HG03457 (cell line): ENCODE results near the gene SLC22A2.

Source experiments
- ATAC-seq: cut with Tn5 transposase; IDR thresholded peaks from one replicate; pipeline ENCODE4 v1.9.1; 2021; ENCODE audit warnings: moderate number of reproducible peaks; ENCODE audit not compliant: unreplicated experiment

Gene SLC22A2

DNA sequence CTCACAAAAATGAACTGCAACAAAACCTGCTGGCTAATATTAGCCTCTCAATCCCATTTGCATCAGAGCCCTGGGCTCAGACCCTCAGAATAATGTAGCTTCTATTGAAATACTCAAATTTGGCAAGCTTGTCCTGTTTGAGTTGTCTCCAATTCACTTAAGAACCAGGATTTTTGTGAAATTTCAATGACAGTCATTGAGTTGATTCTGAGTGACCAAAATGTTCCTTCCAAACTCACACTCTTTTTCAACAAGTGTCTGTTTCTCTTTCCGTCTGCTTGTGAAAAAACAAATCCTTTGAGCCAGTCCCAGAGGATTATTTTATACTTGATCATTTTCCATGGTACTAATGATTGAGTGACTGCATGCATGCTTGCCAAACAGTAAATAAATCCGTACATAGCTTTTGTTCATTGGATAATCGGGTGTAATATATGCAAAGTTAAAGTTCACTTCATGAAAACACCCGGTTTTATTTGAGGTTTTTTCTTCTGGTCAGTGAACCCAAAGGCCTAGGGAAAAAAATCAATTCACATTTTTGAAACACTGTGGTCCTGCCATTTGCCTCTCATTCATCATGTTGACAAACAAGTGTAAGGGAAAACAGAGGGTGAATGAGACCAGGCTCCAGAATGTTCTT is 16.4 kb upstream of the SLC22A2 start:
- no peak for ATAC-seq

- no peak for ATAC-seq
These were observed 15.1 kb upstream of the SLC22A2 start for GRCh38 chr6:160273750-160274149.

DNA sequence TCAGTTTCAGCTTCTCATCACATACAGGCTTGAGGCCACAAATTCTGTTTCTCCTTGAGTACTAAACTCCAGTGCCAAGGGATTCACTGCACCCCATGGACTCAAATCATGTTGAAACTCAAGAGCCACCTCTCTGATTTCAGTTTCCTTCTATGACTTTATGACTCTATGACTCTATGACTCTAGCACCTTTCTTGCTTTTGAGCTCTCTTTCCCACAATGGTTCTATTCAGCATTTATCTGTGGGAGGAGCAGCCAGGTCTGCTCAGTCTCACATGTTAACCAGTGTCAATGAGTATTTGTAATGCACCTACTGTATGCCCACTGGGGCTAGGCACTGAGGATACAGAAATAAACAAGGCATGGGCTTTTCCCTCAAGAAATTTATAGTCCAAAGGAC is 14.6 kb upstream of the SLC22A2 start:
- ATAC-seq: no peak

DNA sequence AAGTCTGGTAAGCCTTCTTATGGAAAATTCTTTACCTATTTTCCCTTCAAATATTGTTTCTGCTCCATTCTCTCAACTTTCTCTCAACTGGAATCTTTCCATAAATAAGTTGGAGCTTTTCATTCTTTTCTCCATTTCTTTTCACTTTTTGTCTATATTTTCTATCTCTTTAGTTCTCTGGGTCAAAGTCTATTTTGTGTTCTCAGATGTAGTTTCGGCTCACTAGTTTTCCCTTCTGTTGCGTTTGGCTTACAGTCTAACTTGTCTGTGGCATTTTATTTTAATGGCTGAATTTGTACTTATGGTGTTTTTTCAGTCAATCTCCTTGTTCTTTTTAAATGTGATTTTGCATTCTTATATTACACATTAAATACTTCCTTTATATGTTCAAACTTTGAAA is 14.1 kb upstream of the SLC22A2 start:
- no peak for ATAC-seq

GRCh38 chr6:160270347-160270746 is 11.7 kb upstream of the SLC22A2 start:
- no peak for ATAC-seq

GRCh38 chr6:160269771-160270170 is 11.2 kb upstream of the SLC22A2 start:
- no peak for ATAC-seq

DNA sequence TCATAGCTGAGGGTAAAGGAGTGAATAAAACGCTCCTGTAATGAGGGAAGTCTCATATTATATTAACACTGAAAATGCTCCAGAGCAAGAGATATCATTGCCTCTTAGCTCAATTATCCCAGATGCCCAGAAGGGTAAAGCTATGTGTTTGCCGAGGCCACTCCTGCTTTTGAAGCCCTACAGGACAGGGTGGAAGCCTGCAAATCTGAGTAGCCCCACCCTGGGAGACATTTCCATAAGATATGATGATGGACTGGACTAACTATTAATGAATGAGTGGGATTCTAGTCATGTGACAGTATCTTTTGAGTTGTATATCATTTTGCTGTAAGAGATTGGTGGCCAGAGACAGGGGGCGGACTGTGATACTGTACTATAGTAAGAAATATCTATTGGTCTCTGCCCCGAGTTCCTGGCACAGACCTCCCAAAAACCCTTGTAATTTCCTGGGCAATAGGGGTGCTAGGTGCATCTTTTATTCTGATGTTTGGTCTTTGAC is 10.5 kb upstream of the SLC22A2 start:
- no peak for ATAC-seq

- ATAC-seq: no peak
These were observed 8.5 kb upstream of the SLC22A2 start for GRCh38 chr6:160267102-160267501.

DNA sequence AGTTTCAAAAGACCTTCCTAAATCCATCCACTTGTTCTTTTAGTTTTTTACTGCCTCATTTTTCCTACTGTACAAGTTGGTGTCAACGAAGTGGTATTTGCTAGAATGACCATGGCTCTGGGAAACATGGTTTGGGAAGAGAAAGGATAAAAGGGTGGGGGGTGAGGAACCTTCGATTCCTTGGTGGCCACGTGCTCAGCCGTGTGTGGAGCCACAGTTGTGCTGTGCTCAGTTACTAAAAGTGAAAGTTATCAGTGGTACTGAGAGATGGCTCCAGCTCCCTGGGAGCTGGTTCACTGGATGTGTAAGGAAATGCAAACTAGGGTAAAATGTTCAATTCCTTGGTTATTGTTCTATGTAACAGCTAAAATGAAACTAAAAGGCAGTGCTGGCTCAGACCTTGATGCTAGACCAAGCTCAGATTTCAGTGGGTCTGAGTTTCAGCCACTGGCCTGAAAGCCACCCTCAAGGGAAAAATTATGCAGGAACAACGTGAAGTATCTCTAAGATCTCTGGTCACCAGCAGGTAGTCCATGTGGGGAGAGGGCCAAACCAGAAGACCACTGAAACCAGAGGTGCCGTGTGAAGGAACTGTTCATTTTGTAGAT is 7.4 kb upstream of the SLC22A2 start:
- ATAC-seq: peak; percentile 77

GRCh38 chr6:160264061-160264612 is 5.5 kb upstream of the SLC22A2 start:
- no peak for ATAC-seq

GRCh38 chr6:160263196-160263939 is 4.7 kb upstream of the SLC22A2 start:
- no peak for ATAC-seq

- ATAC-seq: no peak
These were observed 3.5 kb upstream of the SLC22A2 start for GRCh38 chr6:160261991-160262680.

DNA sequence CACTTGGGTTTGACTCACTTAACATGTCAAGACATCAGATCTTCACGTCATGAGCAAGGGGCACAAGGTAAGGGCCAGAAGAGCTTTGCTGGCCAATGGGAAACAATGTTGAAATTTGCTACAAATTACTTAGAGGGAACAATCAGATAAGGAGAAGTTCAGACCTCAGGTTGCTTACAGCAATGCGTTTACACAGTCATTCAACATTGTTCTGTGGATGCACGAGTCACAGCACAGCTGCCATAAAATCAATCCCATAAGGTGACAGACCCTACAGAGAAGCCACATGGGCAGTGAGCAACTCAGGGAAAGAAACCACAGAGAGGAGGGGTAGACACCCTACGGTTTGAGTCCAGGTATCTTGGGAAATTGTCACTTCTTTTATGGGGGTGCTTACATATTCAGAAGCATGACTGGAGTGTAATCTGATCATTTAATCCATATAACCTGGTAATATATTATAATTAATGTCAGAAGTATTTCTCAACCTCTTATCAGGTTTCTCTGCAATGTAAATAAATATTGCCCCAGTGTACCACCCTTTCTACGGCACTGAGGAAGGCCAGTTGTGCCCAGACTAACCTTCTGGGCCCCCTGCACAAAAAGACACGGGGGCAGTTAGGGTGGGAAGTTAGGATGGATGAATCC is 2.3 kb upstream of the SLC22A2 start:
- ATAC-seq: peak; percentile 15

GRCh38 chr6:160260367-160260766 is 1.7 kb upstream of the SLC22A2 start:
- peak; percentile 42 for ATAC-seq

DNA sequence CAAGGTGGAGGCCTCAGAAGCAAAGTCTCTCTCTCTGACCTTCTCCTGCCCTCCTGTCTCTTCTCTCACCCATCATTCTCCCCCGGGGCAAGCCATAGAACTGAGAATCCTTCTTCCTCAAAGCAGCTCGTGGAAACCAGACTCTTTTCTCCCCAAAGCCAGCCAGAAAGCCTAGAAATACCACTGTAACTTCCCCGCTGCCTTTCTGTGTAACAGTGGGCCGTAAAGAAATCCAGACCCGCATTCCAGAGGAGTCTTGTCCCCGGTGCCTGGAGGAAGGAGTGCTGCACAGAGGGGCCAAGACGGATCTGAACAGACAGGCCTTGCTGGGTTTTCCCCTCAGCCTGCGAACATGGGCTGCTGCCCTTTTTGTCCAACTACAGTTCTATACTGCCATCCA is 977 bp upstream of the SLC22A2 start:
- ATAC-seq: no peak

- ATAC-seq: no peak
These were observed 463 bp upstream of the SLC22A2 start for GRCh38 chr6:160259143-160259425.

DNA sequence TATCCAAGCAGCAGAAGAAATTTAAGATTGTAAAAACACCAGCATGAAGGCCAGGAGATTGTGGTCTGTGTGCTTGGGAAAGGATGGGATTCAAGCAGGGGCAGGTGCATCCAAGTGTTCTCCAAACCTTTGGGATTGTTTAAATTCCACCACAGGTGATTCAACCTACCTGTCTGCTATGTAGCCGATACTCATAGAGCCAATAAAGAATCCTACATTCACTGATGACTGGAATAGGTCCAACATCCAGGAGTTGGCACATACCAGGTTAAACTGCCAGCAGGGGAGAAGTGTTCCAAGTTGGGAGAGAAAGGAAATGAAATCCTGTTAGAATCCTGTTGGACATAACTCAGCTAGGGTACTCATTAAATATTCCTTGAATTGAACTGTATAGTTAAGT is 2.2 kb downstream of the SLC22A2 start:
- no peak for ATAC-seq

DNA sequence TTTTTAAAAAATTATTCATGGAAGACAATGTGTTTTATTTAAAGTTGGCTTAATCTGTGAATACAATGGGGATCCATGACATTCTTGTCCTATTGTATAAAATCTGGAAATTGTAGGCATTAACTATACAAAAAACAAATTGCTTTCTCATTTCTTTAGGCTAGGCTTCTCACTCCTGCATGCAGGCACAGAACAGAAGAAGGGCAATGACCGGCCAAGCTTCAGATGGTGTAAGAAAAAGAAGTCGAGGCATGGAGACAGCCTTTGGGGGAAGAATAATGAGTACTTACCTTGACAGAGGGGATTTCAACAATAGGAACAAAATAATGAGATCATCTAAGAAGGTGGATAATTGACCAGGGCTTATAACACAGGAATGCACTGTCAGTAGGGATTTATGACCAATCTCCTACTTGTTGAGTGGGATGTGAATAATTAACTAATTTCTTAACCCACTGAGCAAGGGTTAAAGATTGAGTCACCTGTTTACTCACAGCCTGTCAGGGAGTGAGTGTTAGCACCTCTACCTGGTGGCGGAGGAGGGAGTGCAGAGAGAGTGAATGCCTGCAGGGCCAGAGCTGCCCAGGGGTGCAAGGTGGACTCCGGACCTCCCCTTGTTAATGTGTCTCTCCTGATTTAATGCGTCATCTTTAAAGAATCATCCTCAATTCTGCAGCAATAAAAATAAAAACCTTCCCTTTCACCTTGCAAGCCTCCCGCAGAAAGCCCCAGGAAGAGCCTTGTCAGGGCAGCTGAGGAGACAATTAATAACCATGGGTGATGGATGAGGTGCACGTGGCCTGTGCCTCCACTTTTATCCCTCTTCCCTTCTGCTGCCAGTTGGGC is 3.9 kb downstream of the SLC22A2 start:
- ATAC-seq: no peak

- no peak for ATAC-seq
These were observed 4.9 kb downstream of the SLC22A2 start for GRCh38 chr6:160253714-160254113.

DNA sequence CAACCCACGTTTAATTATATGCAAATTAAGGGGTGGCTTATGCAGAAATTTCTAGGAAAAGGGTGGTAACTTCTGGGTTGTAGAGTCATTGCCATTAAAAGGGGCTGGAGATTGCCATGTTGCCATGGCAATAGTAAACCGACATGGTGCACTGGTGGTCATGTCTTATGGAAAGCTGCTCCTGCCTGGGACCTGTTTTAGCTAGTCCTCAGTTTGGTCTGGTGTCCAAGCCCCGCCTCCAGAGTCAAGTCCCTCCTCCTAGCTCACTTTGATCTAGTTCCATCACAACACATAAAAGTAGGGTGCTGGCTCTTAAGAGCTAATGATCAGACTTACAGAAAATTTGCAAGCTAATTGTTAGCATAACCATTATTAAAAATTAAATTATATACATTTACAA is 5.3 kb downstream of the SLC22A2 start:
- no peak for ATAC-seq
